Activated naive CD4-positive, alpha-beta T cell treated with anti-CD3 and anti-CD28 coated beads, Interleukin-2, amount 50 U/mL, for 24 hours (primary cell): ENCODE measurements around the gene TFDP1.

ENCODE experiments used
- H3K27ac Mint-ChIP-seq: one replicate; pipeline ENCODE4 v1.8.0; 2021; ENCODE audit warnings: mild to moderate bottlenecking, mixed read lengths
- H3K27me3 Mint-ChIP-seq: one replicate; pipeline ENCODE4 v1.8.0; 2021; ENCODE audit warnings: mixed read lengths
- H3K36me3 Mint-ChIP-seq: one replicate; pipeline ENCODE4 v1.8.0; 2021; ENCODE audit warnings: mixed read lengths
- H3K4me1 Mint-ChIP-seq: one replicate; pipeline ENCODE4 v1.8.0; 2021; ENCODE audit warnings: mixed read lengths
- H3K4me3 Mint-ChIP-seq: one replicate; pipeline ENCODE4 v1.8.0; 2021; ENCODE audit warnings: mild to moderate bottlenecking, mixed read lengths
- H3K9me3 Mint-ChIP-seq: one replicate; pipeline ENCODE4 v1.8.0; 2021; ENCODE audit warnings: mixed read lengths

Gene TFDP1, protein sequence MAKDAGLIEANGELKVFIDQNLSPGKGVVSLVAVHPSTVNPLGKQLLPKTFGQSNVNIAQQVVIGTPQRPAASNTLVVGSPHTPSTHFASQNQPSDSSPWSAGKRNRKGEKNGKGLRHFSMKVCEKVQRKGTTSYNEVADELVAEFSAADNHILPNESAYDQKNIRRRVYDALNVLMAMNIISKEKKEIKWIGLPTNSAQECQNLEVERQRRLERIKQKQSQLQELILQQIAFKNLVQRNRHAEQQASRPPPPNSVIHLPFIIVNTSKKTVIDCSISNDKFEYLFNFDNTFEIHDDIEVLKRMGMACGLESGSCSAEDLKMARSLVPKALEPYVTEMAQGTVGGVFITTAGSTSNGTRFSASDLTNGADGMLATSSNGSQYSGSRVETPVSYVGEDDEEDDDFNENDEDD

DNA sequence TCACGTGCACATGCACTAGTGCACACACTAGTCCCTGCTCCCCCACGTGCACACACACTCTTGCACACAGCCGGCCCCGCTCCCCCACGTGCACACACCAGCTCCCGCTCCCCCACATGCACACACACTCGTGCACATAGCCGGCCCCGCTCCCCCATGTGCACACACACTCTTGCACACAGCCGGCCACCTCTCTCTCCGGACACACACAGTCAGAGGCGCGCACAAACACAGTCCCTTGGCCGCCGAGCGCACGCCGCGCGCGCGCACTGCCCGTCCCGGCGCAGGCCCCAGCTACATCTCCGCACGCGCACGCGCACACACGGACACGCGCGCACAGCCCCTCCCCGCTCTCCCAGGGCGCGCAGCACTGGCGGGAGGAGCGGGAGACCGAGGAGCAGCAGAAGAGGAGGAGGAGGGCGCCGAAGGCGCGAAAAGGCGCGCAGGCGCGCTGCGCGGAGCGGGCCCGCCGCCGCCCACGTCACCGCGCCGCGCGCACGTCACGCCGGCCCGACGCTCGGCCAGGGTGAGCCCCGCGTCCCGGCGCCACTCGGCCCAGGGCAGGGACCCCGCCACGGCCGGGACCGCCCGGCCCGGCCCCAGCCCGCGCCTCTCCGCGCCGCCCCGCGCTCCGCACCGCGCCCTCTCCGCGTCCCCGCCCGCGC lies at the start of gene TFDP1:
TFDP1 (plus strand) TSS at position 549 of the 665 bp plus-strand sequence. CDS start 1,085 bp downstream, outside the sequence.
- Mint-ChIP-seq H3K4me1 (peaks cover 34% of the 10 kb centered on the region), H3K27me3 (no peaks in the 10 kb centered on the region), H3K27ac (peak within 1 kb of the TSS; percentile 88), H3K9me3 (no peaks in the 10 kb centered on the region), H3K36me3 (peaks cover 3% of the 10 kb centered on the region), H3K4me3 (peak within 1 kb of the TSS; percentile 92)

DNA sequence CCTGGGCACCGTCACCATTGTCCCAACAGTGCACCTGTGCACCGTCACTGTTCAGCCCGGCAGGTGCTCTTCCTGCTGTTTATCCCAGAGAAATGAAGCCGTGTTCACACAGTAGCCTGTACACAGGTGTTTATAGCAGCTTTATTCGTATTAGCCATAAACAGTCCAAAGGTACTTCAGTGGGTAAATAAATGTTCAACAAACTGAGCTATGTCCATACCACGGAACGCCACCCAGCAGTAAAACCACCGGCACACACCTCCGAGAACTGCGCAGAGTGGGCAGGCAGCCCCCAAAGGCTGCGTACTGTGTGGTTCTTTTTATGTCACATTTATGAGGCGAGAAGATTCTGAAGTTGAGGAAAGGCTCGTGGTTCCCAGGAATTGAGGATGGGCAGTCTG lies 49.2 kb upstream of the TFDP1 start:
- H3K27me3 Mint-ChIP-seq, result no peaks in the 10 kb centered on the region
- H3K27ac Mint-ChIP-seq, result no peak overlapping the region
- H3K4me1 Mint-ChIP-seq, result no peaks in the 10 kb centered on the region
- H3K9me3 Mint-ChIP-seq, result no peaks in the 10 kb centered on the region
- peaks cover 10% of the 10 kb centered on the region for H3K36me3 Mint-ChIP-seq
- no peak overlapping the region for H3K4me3 Mint-ChIP-seq

DNA sequence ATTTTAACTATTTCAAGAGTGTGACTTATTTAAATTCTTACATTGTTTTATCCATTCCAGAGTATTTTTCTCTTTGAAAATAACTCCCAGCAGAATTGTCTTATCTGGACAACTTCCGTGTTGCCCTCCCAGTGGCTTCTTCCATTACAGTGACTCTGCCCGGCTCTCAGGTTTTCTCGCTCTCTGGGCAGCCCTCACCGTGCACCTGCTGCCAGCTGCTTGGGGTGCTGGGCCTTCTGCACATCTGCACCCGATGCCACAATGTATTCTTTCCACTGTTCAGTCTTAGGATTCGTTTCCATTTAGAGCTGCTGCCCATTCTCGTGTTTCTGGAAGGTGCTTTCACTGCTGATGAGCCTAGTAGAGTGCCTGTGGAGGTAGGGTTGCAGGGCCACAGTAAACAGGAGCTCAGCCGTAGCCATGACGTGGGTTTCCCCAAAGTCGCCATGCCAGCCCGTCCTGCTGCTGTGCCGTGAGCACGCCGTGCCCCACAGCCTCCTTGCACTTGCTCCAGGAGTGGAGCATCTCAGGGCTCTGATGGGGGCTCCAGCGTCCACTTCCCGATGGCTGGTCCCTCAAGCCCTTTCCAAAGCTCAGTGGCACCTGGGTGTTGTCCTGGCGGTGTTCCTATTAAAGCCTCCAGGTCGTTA lies 48.0 kb upstream of the TFDP1 start:
- Mint-ChIP-seq H3K27ac (no peak overlapping the region), H3K27me3 (no peaks in the 10 kb centered on the region), H3K4me3 (no peak overlapping the region), H3K4me1 (no peaks in the 10 kb centered on the region), H3K9me3 (no peaks in the 10 kb centered on the region), H3K36me3 (peaks cover 16% of the 10 kb centered on the region)

DNA sequence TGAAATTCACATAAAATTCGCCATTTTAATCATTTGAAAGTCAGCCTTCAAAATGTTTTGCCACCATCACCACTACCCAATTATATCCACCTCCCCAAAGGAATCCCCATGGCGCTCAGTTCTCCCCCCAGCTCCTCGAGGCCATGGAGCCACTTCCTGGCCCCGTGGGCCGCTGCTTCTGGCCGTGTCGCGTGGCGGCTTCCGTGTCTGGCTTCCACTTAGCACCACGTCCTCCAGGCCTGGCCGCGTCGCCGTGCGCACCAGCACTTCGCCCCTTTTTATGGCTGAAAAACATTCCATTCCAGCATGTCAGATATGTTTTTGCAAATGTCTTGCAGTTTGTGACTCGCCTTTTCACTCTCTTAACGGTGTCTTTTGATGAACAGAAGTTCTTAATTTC lies 47.3 kb upstream of the TFDP1 start:
- H3K9me3 Mint-ChIP-seq, result no peaks in the 10 kb centered on the region
- H3K27ac Mint-ChIP-seq, result no peak overlapping the region
- H3K27me3 Mint-ChIP-seq, result no peaks in the 10 kb centered on the region
- H3K36me3 Mint-ChIP-seq, result peaks cover 14% of the 10 kb centered on the region
- no peak overlapping the region for H3K4me3 Mint-ChIP-seq
- H3K4me1 Mint-ChIP-seq, result no peaks in the 10 kb centered on the region

DNA sequence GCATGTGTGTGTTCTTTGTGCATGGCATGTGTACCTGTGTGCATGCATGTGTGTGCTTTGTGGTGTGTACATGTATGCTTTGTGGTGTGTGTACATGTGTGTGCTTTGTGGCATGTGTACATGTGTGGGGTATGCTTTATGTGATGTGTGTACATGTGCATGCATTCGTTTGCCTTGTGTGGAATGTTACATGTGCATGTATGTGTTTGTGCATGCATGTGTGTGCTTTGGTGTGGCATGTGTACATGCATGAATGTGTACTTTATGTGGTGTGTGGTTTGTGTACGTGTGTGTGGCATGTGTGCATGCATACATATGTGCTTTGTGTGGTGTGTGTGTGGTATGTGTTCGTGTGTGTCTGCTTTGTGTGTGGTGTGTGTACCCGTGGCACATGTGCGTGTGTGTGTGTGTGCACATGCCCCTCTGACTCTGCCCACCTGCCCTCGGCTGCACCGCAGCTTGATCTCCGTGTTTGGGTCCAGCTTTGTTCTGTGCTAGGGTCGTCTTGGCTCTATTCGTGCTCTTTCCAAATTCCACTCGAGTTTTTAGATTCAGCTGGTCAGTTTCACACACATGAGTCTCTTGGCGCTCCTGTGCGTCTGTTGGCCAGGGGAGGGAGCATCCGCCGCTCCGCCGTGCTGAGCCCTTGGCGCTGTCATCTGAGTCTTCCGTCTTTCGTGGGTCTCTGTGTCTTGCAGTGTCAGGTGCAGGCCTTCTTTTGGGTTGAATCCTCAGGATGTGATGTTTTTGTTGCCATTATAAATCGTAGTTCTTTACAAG lies 46.5 kb upstream of the TFDP1 start:
- H3K27me3 Mint-ChIP-seq, result no peaks in the 10 kb centered on the region
- no peaks in the 10 kb centered on the region for H3K4me1 Mint-ChIP-seq
- H3K9me3 Mint-ChIP-seq, result no peaks in the 10 kb centered on the region
- H3K27ac Mint-ChIP-seq, result no peak overlapping the region
- H3K4me3 Mint-ChIP-seq, result no peak overlapping the region
- peaks cover 14% of the 10 kb centered on the region for H3K36me3 Mint-ChIP-seq

DNA sequence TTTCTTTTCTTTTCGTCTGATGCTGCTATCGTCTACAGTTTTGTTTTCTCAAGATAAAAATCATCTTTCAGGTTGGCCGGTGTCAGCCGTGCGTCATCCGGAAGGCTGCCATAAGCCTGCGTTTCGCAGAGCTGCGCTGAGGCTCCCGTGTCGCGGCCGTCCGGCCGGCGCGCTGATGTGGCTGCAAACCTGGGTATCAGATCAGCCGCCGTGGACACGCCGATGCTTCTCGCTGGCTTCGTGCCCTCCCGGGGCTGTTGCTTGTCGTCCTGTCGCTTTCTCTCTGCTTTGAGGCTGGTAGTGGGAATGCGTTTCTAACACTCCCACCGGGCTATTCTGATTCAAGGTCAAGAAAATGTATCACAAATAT lies 45.9 kb upstream of the TFDP1 start:
- Mint-ChIP-seq H3K27me3 (no peaks in the 10 kb centered on the region), H3K4me1 (peaks cover 4% of the 10 kb centered on the region), H3K9me3 (no peaks in the 10 kb centered on the region), H3K36me3 (peaks cover 16% of the 10 kb centered on the region), H3K27ac (no peak overlapping the region), H3K4me3 (no peak overlapping the region)

DNA sequence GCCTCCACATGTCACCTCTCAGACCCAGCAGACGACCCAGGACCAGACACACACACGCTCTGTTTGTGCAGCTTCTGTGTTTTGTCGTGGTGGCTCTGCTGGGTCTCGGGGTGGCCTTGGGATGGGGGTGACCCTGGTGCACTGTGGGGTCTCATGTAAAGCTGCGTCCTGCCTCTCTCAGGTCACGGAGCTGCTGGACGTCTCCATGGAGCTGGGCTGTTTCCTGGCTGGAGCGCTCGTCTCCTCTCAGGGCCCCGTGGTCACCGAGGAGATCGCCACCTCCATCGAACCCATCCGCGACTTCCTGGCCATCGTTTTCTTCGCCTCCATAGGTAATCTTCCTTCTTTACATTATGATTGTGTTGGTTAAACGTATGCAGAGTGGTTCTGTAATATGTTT lies 45.4 kb upstream of the TFDP1 start:
- no peaks in the 10 kb centered on the region for H3K9me3 Mint-ChIP-seq
- H3K27ac Mint-ChIP-seq, result no peak overlapping the region
- no peaks in the 10 kb centered on the region for H3K27me3 Mint-ChIP-seq
- peaks cover 16% of the 10 kb centered on the region for H3K36me3 Mint-ChIP-seq
- H3K4me1 Mint-ChIP-seq, result peaks cover 6% of the 10 kb centered on the region
- H3K4me3 Mint-ChIP-seq, result no peak overlapping the region

DNA sequence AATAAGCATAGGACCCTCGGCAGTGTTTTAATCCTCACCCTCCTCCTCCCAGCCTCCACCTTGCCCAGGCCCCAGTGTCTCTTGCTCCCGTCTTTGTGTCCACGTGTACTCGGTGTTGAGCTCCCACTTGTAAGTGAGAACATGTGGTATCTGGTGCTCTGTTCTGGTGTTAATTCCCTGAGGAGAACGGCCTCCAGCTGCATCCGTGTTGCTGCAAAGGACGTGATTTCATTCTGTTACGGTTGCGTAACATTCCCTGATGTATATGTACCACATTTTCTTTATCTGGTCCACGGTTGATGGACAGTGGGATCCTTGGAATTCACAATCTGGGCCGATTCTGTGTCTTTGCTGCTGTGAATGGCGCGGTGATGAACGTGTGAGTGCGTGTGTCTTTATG lies 44.7 kb upstream of the TFDP1 start:
- Mint-ChIP-seq H3K9me3 (no peaks in the 10 kb centered on the region), H3K36me3 (peaks cover 16% of the 10 kb centered on the region), H3K4me1 (peaks cover 6% of the 10 kb centered on the region), H3K27ac (no peak overlapping the region), H3K27me3 (no peaks in the 10 kb centered on the region), H3K4me3 (no peak overlapping the region)

DNA sequence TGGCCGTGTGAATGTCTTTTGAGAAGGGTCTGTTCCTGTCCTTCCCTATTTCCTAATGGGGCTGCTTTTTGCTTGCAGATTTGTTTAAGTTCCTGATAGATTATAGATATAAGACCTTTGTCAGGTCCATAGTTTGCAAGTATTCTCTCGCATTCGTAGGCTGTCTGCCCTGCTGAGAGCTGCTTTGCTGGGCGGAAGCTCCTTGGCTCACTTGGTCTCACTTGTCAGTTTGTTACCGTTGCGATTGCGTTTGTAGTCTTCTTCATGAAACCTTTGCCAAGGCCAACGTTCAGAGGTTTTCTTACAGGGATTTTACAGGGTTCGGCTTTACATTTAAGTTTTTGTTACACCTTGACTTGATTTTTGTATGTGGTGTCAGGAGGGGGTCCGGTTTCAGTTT lies 44.0 kb upstream of the TFDP1 start:
- Mint-ChIP-seq H3K36me3 (peaks cover 16% of the 10 kb centered on the region), H3K27me3 (no peaks in the 10 kb centered on the region), H3K27ac (no peak overlapping the region), H3K4me1 (peaks cover 6% of the 10 kb centered on the region), H3K4me3 (no peak overlapping the region), H3K9me3 (no peaks in the 10 kb centered on the region)

DNA sequence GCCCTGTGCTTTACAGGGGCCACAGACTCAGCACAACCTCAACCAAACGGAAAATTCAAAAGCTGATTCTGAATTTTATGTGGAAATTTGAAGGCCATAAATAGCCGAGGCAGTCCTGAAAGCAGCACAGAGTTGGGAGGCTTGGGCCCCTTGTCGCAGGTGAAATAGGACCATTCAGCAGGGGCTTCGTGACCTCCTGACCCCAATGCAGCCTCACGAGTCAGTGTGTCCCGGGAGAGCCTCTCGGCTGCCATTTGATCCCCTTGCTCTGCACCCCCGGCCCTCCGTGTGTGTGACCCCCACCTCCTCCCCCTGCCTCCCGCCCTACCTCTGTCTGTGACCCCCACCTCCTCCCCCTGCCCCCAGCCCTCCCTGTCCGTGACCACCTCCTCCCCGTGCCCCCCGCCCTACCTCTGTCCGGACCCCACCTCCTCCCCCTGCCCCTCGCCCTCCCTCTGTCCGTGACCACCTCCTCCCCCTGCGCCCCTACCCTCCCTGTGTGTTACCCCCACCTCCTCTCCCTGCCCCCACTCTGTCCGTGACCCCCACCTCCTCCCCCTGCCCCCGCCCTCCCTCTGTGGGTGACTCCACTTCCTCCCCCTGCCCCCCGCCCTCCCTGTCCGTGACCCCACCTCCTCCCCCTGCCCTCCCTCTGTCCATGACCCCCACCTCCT lies 41.7 kb upstream of the TFDP1 start:
- H3K27me3 Mint-ChIP-seq, result no peaks in the 10 kb centered on the region
- no peak overlapping the region for H3K27ac Mint-ChIP-seq
- peaks cover 13% of the 10 kb centered on the region for H3K36me3 Mint-ChIP-seq
- H3K4me1 Mint-ChIP-seq, result peaks cover 6% of the 10 kb centered on the region
- H3K4me3 Mint-ChIP-seq, result no peak overlapping the region
- H3K9me3 Mint-ChIP-seq, result no peaks in the 10 kb centered on the region

DNA sequence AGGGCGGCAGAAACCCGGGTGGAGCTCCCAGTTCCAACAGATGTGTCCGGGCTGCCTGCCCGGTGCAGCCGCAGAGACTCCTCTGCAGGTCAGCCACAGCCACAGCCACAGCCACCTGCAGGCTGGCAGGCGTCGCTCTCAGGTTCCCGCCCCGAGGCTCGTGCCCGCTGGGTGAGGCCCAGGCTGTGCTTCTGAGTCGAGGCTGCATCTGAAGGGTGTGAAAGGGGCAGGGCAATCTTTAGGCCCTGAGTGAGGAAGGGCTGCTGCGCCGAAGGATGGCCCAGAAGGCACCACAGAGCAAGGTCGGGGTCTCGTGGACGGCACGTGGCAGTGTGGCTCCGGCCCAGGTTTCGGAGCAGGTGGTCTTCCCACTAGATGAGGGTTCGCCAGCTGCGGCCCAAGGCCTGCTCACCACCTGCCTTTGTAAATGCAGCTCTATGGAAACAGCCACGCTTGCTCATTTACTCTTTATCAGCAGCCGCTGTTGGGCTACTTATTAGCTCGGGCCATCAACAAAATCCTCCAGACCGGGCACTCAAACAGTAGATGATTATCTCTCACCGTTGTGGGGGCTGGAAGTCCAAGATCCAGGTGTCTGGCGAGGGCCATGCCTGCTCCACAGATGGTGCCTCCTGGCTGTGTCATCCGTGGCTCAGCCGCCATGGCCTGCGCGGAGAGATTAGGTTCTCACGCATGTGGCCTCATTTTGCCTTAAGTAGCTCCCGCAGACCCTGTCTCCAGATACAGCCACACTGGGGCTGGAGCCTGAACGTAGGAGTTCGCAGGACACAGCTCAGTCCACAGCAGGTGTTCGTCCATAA lies 40.3 kb upstream of the TFDP1 start:
- no peaks in the 10 kb centered on the region for H3K9me3 Mint-ChIP-seq
- H3K27ac Mint-ChIP-seq, result no peak overlapping the region
- H3K36me3 Mint-ChIP-seq, result peaks cover 14% of the 10 kb centered on the region
- H3K4me1 Mint-ChIP-seq, result peaks cover 6% of the 10 kb centered on the region
- no peak overlapping the region for H3K4me3 Mint-ChIP-seq
- H3K27me3 Mint-ChIP-seq, result no peaks in the 10 kb centered on the region

DNA sequence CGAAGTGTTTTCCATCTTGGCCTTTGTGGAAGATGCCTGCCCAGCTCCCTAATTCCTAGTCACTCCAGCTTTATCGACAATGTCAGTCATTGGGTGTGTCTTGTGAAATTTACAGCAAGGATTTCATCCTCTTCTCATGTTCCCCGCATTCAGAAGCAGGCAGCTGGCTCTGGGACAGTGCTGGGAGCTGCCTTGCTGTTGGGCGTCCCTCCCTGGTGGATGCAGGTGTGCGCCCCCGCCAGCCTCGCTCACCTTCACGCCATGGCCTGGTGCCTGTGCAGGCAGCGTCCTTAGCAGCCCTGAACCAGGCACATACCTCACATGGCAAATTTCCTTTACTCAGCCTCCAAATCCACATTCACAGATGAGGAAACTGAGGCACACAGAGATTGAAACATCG lies 39.7 kb upstream of the TFDP1 start:
- peaks cover 6% of the 10 kb centered on the region for H3K4me1 Mint-ChIP-seq
- peaks cover 14% of the 10 kb centered on the region for H3K36me3 Mint-ChIP-seq
- H3K9me3 Mint-ChIP-seq, result no peaks in the 10 kb centered on the region
- no peak overlapping the region for H3K4me3 Mint-ChIP-seq
- H3K27me3 Mint-ChIP-seq, result no peaks in the 10 kb centered on the region
- H3K27ac Mint-ChIP-seq, result no peak overlapping the region

DNA sequence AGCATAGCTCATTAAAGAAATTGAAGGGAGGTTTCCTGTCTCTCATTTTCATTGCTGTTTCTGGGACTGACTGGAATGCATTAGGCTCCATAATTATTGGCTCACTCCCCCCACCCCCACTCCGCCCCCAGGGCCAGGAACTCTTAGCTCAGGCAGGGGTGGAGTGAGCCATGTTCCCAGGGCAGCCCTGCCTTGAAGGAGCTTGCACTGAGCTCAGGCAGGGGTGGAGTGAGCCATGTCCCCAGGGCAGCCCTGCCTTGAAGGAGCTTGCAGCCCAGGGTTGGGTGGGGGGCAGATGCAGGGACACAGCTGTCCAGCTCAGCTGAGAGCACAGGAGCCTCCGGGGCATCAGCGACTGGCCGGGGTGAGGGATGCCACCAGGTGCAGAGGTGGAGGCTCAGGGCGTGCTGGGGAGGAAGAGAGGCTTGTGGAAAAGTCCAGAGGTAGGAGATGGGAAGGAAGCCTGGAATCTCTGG lies 39.1 kb upstream of the TFDP1 start:
- H3K4me3 Mint-ChIP-seq, result no peak overlapping the region
- peaks cover 6% of the 10 kb centered on the region for H3K4me1 Mint-ChIP-seq
- H3K27ac Mint-ChIP-seq, result no peak overlapping the region
- H3K36me3 Mint-ChIP-seq, result peaks cover 11% of the 10 kb centered on the region
- no peaks in the 10 kb centered on the region for H3K9me3 Mint-ChIP-seq
- H3K27me3 Mint-ChIP-seq, result no peaks in the 10 kb centered on the region

DNA sequence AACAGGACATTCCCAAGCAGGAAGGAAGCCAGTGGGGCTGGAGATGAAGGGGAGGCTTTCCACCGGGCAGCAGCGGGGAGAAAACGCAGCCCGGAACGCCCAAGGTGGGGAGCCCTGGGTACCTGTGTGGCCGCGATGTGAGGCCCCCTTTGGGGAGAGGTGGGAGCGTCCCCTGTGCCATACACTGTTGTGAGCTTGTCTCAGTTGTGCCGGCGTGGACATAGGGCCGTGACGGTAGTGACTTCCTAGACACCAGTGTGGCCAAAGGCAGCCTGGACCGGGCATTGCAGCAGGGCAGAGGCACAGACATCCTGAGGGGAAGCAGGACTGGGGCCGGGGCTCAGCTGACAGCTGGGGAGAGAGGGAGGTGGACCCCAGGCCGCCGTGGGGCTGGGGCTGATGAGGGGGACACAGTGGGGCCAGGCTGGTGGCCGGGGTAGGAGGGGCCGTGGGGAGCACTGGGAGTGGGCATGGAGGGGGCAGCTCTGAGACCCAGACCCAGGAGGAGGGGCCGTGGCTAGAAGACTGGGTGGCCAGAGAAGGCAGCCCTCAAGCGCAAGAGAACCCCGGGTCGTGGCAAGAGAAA lies 38.5 kb upstream of the TFDP1 start:
- H3K36me3 Mint-ChIP-seq, result peaks cover 6% of the 10 kb centered on the region
- H3K4me1 Mint-ChIP-seq, result peaks cover 6% of the 10 kb centered on the region
- no peak overlapping the region for H3K4me3 Mint-ChIP-seq
- H3K27ac Mint-ChIP-seq, result no peak overlapping the region
- no peaks in the 10 kb centered on the region for H3K9me3 Mint-ChIP-seq
- no peaks in the 10 kb centered on the region for H3K27me3 Mint-ChIP-seq
